ENCODE data around the gene RPRD2.
"Not testable (repeated sequence)": the region's sequence is repeated elsewhere in the genome, so short reads cannot be mapped to it uniquely, and the experiment has no call there.

RPRD2 gene

GRCh38 chr1:150389650-150390049 lies 25.7 kb downstream of the RPRD2 start:
- no peak for DNase-seq (ENCODE audit: low spot score)

- no peak for DNase-seq (ENCODE audit: low spot score)
Observed at GRCh38 chr1:150392627-150393026, 28.7 kb downstream of the RPRD2 start.

DNA sequence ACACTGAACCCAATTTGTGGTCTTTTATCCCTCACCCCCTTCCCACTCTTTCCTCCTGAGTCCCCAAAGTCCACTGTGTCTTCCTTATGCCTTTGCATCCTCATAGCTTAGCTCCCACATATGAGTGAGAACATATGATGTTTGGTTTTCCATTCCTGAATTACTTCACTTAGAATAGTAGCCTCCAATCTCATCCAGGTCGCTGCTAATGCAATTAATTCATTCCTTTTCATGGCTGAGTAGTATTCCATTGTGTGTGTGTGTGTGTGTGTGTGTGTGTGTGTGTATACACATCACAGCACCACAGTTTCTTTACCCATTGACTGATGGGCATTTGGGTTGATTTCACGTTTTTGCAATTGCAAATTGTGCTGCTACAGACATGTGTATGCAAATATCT lies 31.2 kb downstream of the RPRD2 start:
- DNase-seq (ENCODE audit: low spot score), result not testable (repeated sequence)

GRCh38 chr1:150397392-150398032 lies 33.6 kb downstream of the RPRD2 start:
- DNase-seq (ENCODE audit: low spot score), result no peak

DNA sequence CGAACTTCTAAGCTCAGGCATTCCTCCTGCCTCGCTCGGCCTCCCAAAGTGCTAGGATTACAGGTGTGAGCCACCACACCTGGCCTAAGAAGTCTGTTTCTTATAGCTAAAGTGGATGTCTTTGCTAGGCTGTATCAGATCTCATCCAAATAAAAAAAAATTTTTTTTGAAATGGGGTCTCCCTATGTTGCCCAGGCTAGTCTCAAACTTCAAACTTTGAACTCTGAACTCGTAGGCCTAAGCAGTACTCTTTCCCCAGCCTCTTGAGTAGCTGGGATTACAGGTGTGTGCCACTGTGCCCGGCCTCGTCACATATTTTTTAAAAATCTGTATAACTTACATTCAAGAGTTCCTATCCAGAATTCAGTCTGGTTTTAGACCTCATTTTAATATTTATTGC lies 40.5 kb downstream of the RPRD2 start:
- DNase-seq (ENCODE audit: low spot score), result no peak

DNA sequence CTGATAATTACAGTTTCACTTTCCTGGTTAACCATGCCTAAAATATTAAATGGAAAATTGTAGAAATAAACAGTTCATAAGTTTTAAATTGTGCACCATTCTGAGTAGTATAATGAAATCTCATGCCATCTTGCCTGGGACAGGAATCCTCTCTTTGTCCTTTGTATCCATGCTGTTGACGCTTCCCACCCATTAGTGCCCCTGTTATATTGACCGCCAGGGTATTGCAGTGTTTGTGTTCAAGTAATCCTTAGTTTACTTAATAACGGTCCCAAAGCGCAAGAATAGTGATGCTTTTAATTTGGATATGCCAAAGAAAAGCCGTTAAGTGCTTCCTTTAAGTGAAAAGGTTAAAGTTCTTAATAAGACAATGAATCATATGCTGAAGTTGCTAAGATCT lies 41.7 kb downstream of the RPRD2 start:
- DNase-seq (ENCODE audit: low spot score), result no peak

DNA sequence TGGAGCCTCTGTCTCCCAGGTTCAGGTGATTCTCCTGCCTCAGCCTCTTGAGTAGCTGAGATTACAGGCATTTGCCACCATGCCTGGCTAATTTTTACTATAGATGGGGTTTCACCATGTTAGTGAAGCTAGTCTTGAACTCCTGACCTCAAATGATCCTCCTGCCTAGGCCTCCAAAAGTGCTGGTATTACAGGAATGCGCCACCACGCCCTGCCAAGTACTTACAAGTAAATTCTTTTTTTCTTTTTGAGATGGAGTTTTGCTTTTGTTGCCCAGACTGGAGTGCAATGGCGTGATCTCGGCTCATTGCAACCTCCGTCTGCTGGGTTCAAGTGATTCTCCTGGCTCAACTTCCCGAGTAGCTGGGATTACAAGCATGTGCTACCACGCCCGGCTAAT lies 42.5 kb downstream of the RPRD2 start:
- DNase-seq (ENCODE audit: low spot score), result no peak

- no peak for DNase-seq (ENCODE audit: low spot score)
Observed at GRCh38 chr1:150407330-150407729, 43.4 kb downstream of the RPRD2 start.

DNA sequence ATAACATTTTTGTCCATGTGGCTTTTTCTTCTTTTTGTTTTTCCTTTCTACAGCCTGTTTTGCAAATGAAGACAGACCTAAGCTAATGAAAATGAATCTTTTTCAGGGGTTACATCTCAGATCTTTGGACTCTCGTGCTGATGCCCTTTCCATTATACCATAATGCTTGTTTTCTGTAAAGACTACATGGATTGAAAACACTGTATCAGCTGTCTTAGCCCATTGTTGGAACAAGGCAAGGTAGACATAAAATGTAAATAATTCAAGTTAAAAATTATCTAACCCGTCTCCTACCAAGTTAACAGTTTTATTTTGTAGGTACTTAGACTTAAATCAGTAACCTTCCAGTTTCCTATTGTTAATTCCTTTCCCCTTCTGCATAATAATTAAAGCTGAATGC lies 44.9 kb downstream of the RPRD2 start:
- DNase-seq (ENCODE audit: low spot score), result no peak

GRCh38 chr1:150409504-150410362 lies 45.8 kb downstream of the RPRD2 start:
- no peak for DNase-seq (ENCODE audit: low spot score)

DNA sequence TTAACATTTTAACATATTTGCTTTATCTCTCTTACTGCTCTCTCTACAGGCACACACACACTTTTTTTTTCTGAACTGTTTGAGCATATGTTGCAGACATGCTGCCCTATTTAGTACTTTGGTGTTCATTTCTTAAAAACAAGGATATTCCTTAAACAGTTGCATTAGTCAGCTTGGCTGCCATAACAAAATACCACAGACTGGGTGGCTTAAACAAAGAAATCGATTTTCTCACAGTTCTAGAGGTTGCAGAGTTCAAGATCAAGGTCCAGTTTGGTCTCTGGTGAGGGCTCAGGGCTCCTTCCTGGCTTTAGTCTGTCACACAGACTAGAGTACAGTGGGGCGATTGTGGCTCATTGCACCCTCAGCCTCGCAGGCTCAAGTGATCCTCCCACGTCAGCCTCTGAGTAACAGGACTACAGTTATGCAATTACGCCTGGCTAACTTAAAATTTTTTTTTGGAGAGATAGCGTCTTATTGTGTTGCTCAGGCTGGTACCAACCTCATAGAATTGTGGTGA lies 46.7 kb downstream of the RPRD2 start:
- DNase-seq (ENCODE audit: low spot score), result peak; percentile 25

GRCh38 chr1:150414592-150414991 lies 50.6 kb downstream of the RPRD2 start:
- DNase-seq (ENCODE audit: low spot score), result no peak

- DNase-seq (ENCODE audit: low spot score), result no peak
Observed at GRCh38 chr1:150415800-150416199, 51.9 kb downstream of the RPRD2 start.

DNA sequence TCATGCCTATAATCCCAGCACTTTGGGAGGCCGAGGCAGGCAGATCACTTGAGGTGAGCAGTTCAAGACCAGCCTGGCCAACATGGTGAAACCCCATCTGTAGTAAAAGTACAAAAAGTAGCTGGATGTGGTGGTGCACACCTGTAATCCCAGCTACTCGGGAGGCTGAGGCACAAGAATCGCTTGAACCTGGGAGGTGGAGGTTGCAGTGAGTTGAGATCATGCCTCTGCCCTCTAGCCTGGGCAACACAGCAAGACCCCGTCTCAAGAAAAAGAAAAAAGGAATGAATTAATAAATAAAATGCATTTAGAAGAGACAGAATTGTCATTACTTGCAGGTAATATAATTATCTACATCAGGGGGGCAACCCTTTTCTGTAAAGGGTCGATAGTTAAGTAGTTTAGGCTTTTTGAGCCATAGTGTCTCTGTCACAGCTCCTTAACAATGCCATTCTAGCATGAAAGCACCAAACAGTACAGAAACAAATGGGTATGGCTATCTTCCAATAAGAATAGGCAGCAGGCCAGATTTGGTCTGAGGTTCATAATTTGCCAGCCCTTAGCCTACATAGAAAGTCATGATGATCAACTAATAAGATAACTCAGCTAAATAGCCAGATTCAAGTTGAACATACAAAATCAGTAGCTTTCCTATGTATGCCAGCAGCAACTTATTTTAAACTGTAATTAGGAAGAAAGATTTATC lies 56.8 kb downstream of the RPRD2 start:
- DNase-seq (ENCODE audit: low spot score), result peak; percentile 65

DNA sequence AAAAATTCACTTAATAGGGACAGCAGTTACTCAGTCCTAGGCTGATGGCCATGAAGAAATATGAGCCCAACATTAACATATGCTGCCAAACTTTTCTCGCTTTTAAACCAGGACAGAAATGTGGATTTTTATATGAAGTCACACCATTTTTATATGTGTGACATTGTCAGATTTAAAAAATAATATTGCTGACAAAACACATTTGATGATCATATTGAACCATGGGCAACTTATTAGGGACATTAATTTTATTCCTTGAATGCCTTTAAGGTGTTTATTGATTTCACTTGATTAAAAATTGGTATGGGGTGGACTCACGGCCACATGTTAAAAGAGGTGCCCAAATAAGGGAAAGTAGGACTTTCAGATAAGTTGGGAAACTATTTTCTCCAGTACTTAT lies 58.6 kb downstream of the RPRD2 start:
- no peak for DNase-seq (ENCODE audit: low spot score)

DNA sequence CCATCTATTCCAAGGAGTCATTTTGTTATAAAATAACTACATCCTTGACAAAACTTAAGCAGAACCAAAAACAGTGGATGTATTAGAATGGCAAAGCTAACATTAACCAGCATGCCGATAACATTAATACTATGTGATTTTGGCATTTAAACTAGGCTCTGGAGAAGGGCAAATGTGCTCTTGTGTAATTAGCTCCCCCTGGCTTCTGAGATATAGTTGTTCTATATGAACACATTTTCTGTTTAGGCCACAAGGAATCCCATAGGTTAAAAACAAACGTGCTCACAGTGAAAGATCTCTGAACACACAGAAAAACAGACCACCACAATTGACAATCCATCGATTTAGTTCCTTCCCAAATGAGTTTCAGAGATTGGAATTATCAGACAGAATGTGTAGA lies 65.9 kb downstream of the RPRD2 start:
- DNase-seq (ENCODE audit: low spot score), result no peak

DNA sequence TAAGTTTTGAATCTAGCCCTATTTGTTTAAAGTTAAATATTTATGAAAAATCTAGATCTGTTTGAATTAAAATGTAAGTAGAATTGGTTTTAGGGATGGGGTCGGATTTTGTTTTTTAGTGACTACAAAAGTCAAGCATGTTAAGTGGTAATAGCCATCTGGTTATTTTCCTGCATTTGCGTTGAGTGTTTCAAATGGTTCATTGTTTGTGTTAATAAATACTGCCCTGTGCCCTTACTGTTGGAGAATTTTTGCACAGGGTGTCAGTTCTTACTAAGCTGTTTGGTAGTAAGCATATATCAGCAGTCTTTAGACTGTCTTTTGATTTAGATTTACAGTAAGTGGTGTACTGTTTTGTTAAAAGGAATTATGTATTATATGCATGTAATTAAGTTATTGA lies 77.2 kb downstream of the RPRD2 start:
- peak; percentile 8 for DNase-seq (ENCODE audit: low spot score)

DNA sequence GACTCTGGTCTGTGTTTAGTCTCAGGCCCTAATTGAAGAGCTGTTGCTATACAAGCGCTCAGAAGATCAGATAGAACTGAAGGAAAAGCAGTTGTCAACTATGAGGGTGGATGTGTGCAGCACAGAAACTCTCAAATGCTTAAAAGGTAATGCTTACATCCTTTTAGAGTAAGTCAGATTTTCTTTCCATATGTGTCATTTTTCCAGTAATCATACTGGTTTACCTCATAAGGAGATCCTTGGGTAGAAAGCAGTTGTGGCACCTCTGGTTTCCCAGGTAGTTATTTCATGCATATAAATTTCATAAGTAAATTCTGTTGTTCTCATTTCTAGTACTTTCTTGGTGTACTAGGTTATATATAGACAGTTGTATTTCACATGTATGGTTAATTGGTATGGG lies 80.3 kb downstream of the RPRD2 start:
- no peak for DNase-seq (ENCODE audit: low spot score)

DNA sequence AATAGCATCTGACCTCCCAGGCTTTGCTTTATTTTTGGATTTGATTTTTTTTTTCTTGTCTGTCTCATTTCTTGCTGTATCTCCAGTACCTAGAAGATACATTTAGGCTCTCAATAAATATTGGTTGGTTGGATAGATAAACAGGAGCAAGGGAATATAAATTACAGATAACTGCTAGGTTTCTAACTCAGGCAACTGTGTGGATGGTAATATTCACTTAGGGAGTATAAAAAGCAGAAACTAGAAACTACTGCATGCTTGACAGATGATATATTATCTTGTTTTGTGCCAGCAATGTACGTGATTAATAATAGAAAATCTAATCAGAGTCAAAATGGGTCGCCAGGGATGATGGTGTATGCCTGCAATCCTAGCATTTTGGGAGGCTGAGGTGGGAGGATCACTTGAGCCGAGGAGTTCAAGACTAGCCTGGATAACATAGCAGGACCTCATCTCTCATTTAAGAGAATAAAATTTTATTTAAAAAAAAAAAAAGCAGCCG lies 92.2 kb downstream of the RPRD2 start:
- DNase-seq (ENCODE audit: low spot score), result no peak

DNA sequence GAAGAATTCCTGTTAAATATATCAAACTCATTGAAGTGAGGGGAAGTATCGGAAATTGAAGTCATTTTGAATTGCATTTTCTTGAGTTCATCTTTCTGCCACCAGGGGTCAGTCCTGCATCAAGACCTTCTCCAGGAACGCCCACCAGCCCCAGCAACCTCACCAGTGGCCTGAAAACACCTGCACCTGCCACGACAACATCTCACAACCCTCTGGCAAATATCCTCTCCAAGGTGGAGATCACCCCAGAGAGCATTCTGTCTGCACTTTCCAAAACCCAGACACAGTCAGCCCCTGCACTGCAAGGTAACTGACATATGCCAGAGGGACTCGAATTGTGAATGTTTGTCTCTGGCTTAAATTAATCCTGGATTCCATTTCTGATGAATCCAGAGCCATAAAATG lies 100.5 kb downstream of the RPRD2 start:
- DNase-seq (ENCODE audit: low spot score), result peak; percentile 60

DNA sequence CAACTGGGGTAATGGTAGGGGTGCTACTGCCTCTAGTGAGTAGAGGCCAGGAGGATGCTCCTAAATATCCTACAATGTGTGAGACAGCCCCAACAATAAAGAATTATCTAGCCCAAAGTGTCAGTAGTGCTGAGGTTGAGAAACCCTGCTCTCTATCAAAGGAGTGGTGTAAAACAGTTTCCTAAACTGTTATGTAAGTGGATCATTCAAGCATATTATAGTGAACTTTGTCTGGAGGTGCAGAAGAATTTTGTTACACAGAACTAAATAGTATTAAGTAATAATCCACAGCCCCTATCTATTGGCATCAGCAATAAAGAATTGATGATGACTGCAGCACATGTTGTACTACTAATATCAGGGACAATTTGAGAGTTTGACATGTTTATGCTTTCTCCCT lies 103.0 kb downstream of the RPRD2 start:
- DNase-seq (ENCODE audit: low spot score), result no peak

DNA sequence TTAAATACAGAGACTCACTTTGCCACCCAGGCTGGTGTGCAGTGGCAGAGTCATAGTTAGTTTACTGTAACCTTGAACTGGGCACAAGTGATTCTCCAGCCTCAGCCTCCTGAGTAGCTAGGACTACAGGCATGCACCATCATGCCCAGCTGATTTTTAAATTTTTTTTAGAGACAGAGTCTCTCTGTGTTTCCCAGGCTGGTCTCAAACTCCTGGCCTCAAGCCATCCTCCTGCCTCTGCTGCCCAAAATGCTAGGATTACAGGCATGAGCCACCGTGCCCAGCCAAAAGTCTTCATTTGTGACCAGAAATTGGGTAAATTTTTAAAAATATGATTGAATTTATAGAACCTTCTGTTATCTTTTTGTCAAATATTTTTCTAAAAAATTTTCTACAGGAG lies 105.3 kb downstream of the RPRD2 start:
- DNase-seq (ENCODE audit: low spot score), result no peak

Measured in Ammon's horn (tissue), 1 donor.